Transverse colon (tissue), 4 donors: ENCODE results near the gene PAOX.

Source experiments
- EP300 ChIP-seq: sonication (generic); formaldehyde crosslinking; IDR thresholded peaks from one replicate; pipeline ENCODE4 v1.6.1; 2017; ENCODE audit warnings: antibody characterized with exemption, low read depth
- POLR2A ChIP-seq: fragments of 450-650 bp; IDR thresholded peaks from one replicate; pipeline ENCODE4 v1.6.1; 2016; ENCODE audit warnings: antibody characterized with exemption, mild to moderate bottlenecking, moderate library complexity
- POLR2AphosphoS5 ChIP-seq, 3 donors: sonication (generic); formaldehyde crosslinking; IDR thresholded peaks; one replicate each; pipeline ENCODE4 v1.6.1; 2016; ENCODE audit warnings: antibody characterized with exemption in 3 of 3
- TF ChIP-seq, protein P1 (sequence below), 5 experiments: fragments of 200-600 bp in 3 of 5; fragments of 450-650 bp in 2 of 5; sonication (generic) in 3 of 5; IDR thresholded peaks; 1 replicate in 2 of 5; 2 replicates in 3 of 5; pipeline ENCODE4 v1.5.1; 2016 to 2017; ENCODE audit warnings: antibody characterized with exemption in 5 of 5, inconsistent platforms in 3 of 5, mild to moderate bottlenecking in 2 of 5, moderate library complexity in 1 of 5

- TF ChIP-seq POLR2AphosphoS5 (IDR thresholded peaks at IDR 0.05) (no peak), POLR2A (no peak), EP300 (no peak)
- TF ChIP-seq, protein P1, sequence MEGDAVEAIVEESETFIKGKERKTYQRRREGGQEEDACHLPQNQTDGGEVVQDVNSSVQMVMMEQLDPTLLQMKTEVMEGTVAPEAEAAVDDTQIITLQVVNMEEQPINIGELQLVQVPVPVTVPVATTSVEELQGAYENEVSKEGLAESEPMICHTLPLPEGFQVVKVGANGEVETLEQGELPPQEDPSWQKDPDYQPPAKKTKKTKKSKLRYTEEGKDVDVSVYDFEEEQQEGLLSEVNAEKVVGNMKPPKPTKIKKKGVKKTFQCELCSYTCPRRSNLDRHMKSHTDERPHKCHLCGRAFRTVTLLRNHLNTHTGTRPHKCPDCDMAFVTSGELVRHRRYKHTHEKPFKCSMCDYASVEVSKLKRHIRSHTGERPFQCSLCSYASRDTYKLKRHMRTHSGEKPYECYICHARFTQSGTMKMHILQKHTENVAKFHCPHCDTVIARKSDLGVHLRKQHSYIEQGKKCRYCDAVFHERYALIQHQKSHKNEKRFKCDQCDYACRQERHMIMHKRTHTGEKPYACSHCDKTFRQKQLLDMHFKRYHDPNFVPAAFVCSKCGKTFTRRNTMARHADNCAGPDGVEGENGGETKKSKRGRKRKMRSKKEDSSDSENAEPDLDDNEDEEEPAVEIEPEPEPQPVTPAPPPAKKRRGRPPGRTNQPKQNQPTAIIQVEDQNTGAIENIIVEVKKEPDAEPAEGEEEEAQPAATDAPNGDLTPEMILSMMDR (IDR thresholded peaks at IDR 0.05), result no peak
Observed at GRCh38 chr10:133379801-133380666, 972 bp downstream of the PAOX start.
